Trophoblast cell (in vitro differentiated cells and primary cell): ENCODE data around the gene POLN.

Experiments
- DNase-seq, 2 donors: peaks; one replicate each; pipeline ENCODE4 v3.0.0-alpha.2; 2016
- H2AFZ ChIP-seq: 2 replicates; pipeline ENCODE4 v1.6.1; 2013; ENCODE audit warnings: low read length, moderate library complexity, mild to moderate bottlenecking; ENCODE audit not compliant: insufficient read depth, poor library complexity
- H2AK5ac ChIP-seq: 2 replicates; pipeline ENCODE4 v1.6.1; 2013; ENCODE audit warnings: mild to moderate bottlenecking, low read length
- H2BK120ac ChIP-seq: 2 replicates; pipeline ENCODE4 v1.6.1; 2013; ENCODE audit warnings: low read length, mild to moderate bottlenecking, moderate library complexity; ENCODE audit not compliant: insufficient read depth, poor library complexity
- H2BK12ac ChIP-seq: 2 replicates; pipeline ENCODE4 v1.6.1; 2013; ENCODE audit warnings: mild to moderate bottlenecking, low read length, moderate library complexity
- H2BK5ac ChIP-seq: 2 replicates; pipeline ENCODE4 v1.6.1; 2013; ENCODE audit warnings: low read length, low read depth, moderate library complexity, mild to moderate bottlenecking; ENCODE audit not compliant: poor library complexity
- H3K14ac ChIP-seq: 2 replicates; pipeline ENCODE4 v1.6.1; 2013; ENCODE audit warnings: mild to moderate bottlenecking, low read length
- H3K18ac ChIP-seq: 2 replicates; pipeline ENCODE4 v1.6.1; 2013; ENCODE audit warnings: mild to moderate bottlenecking, low read length
- H3K23ac ChIP-seq: 2 replicates; pipeline ENCODE4 v1.6.1; 2013; ENCODE audit warnings: low read length
- H3K27ac ChIP-seq: 2 replicates; pipeline ENCODE4 v1.5.1; 2013; ENCODE audit warnings: low read depth, mild to moderate bottlenecking, inconsistent platforms, low read length, moderate library complexity
- H3K27me3 ChIP-seq: 2 replicates; pipeline ENCODE4 v1.6.1; 2013; ENCODE audit warnings: inconsistent platforms, mild to moderate bottlenecking, low read length, moderate library complexity; ENCODE audit not compliant: insufficient read depth
- H3K36me3 ChIP-seq, 2 experiments: 1 replicate in 1 of 2; 2 replicates in 1 of 2; pipeline ENCODE4 v1.6.1; 2013; ENCODE audit warnings: low read length in 2 of 2, mild to moderate bottlenecking in 2 of 2, moderate library complexity in 1 of 2; ENCODE audit not compliant: insufficient read depth in 2 of 2, control insufficient read depth in 1 of 2
- H3K4ac ChIP-seq: 2 replicates; pipeline ENCODE4 v1.6.1; 2013; ENCODE audit warnings: low read depth, mild to moderate bottlenecking, low read length, moderate library complexity
- H3K4me1 ChIP-seq, 2 experiments: 1 replicate in 1 of 2; 2 replicates in 1 of 2; pipeline ENCODE4 v1.6.1; 2013; ENCODE audit warnings: low read length in 2 of 2, mild to moderate bottlenecking in 2 of 2, moderate library complexity in 1 of 2; ENCODE audit not compliant: insufficient read depth in 2 of 2, control insufficient read depth in 1 of 2
- H3K4me2 ChIP-seq: 2 replicates; pipeline ENCODE4 v1.6.1; 2013; ENCODE audit warnings: inconsistent platforms, mild to moderate bottlenecking, low read length, moderate library complexity
- H3K4me3 ChIP-seq: 2 replicates; pipeline ENCODE4 v1.5.1; 2013; ENCODE audit warnings: mild to moderate bottlenecking, low read depth, low read length, inconsistent platforms
- H3K79me1 ChIP-seq: one replicate; pipeline ENCODE4 v1.6.1; 2013; ENCODE audit warnings: low read length
- H3K79me2 ChIP-seq: 2 replicates; pipeline ENCODE4 v1.6.1; 2013; ENCODE audit warnings: low read length, mild to moderate bottlenecking; ENCODE audit not compliant: control insufficient read depth, insufficient read depth, poor library complexity
- H3K9ac ChIP-seq: 2 replicates; pipeline ENCODE4 v1.6.1; 2013; ENCODE audit warnings: mild to moderate bottlenecking, low read length
- H3K9me3 ChIP-seq: 2 replicates; pipeline ENCODE4 v1.6.1; 2013; ENCODE audit warnings: low read depth, mild to moderate bottlenecking, control low read depth, inconsistent platforms, low read length; ENCODE audit not compliant: insufficient read depth
- H4K12ac ChIP-seq: 2 replicates; pipeline ENCODE4 v1.6.1; 2013; ENCODE audit warnings: low read depth, mild to moderate bottlenecking, low read length, moderate library complexity
- H4K8ac ChIP-seq: 2 replicates; pipeline ENCODE4 v1.6.1; 2013; ENCODE audit warnings: low read depth, mild to moderate bottlenecking, low read length, moderate library complexity
- H4K91ac ChIP-seq: one replicate; pipeline ENCODE4 v1.6.1; 2013; ENCODE audit warnings: low read depth, mild to moderate bottlenecking, low read length, moderate library complexity
- WGBS: extraction: QIAGEN DNeasy Blood & Tissue Kit; methylation state at CpG from one replicate; pipeline ENCODE4 v1.1.7; 2013; ENCODE audit warnings: missing lambda C conversion rate; ENCODE audit not compliant: insufficient read length, insufficient coverage; ENCODE audit errors: extremely low coverage; 5-methylcytosine and 5-hydroxymethylcytosine counted together

The POLN gene

GRCh38 chr4:2095236-2096072 is 146.5 kb downstream of the POLN start:
- WGBS: no CpG with 5 or more reads among the region's 16 CpGs
- Histone ChIP-seq H3K27ac (peak overlapping the region; percentile 29), H2AK5ac (no peak overlapping the region), H3K23ac (no peak overlapping the region), H2BK5ac (no peak overlapping the region), H4K8ac (no peak overlapping the region), H4K91ac (no peak overlapping the region), H4K12ac (no peak overlapping the region), H2BK120ac (no peak overlapping the region), H2BK12ac (no peak overlapping the region), H3K4ac (no peak overlapping the region), H3K9ac (no peak overlapping the region), H3K36me3 (no peaks in the 10 kb centered on the region), H3K9me3 (peaks cover 2% of the 10 kb centered on the region), H3K18ac (no peak overlapping the region), H3K4me2 (no peak overlapping the region), H2AFZ (no peak overlapping the region), H3K4me1 (peaks cover 12 to 13% of the 10 kb centered on the region in 2 experiments), H3K27me3 (no peaks in the 10 kb centered on the region), H3K14ac (no peak overlapping the region), H3K4me3 (no peak overlapping the region), H3K79me1 (peaks cover 2% of the 10 kb centered on the region), H3K79me2 (no peaks in the 10 kb centered on the region)
- no peak for DNase-seq

DNA sequence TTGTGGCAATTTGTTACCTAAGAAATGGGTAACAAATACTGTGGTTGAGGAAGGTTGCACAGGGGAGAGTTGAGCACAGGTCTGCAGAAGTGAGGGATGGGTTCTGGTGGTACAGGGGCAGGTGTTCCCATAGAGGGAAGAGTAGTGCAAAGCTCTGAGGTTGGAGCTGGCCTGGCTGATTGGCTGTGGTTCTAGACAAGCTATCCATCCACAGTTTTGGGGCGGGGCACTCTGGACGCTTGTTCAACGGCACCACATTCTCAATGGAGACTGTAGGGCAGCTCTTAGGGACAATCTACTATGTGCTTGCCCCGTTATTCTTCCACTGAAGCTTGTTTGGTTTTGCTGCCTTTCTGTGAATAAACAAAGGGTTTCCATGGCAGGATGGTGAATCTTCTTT is 147.4 kb downstream of the POLN start:
- no peak overlapping the region for H2AK5ac ChIP-seq
- no peak overlapping the region for H4K8ac ChIP-seq
- no peak overlapping the region for H3K18ac ChIP-seq
- peaks cover 2% of the 10 kb centered on the region for H3K9me3 ChIP-seq
- no peak overlapping the region for H3K27ac ChIP-seq
- no peak overlapping the region for H4K12ac ChIP-seq
- no peak overlapping the region for H2AFZ ChIP-seq
- no peak overlapping the region for H3K14ac ChIP-seq
- H2BK120ac ChIP-seq: no peak overlapping the region
- no peak overlapping the region for H3K4me3 ChIP-seq
- no peak overlapping the region for H3K9ac ChIP-seq
- no peak overlapping the region for H4K91ac ChIP-seq
- H3K23ac ChIP-seq: no peak overlapping the region
- no peak overlapping the region for H2BK5ac ChIP-seq
- H3K79me1 ChIP-seq: peaks cover 2% of the 10 kb centered on the region
- WGBS: no CpG with 5 or more reads among the region's 4 CpGs
- DNase-seq: no peak
- no peak overlapping the region for H3K4ac ChIP-seq
- no peaks in the 10 kb centered on the region for H3K36me3 ChIP-seq
- no peak overlapping the region for H2BK12ac ChIP-seq
- H3K4me1 ChIP-seq: peaks cover 12 to 13% of the 10 kb centered on the region in 2 experiments
- no peaks in the 10 kb centered on the region for H3K27me3 ChIP-seq
- H3K4me2 ChIP-seq: no peak overlapping the region
- H3K79me2 ChIP-seq: no peaks in the 10 kb centered on the region

GRCh38 chr4:2093265-2093664 is 148.7 kb downstream of the POLN start:
- Histone ChIP-seq H3K9me3 (peaks cover 2% of the 10 kb centered on the region), H3K14ac (no peak overlapping the region), H3K27me3 (no peaks in the 10 kb centered on the region), H3K36me3 (no peaks in the 10 kb centered on the region), H3K4me1 (peaks cover 12 to 13% of the 10 kb centered on the region in 2 experiments), H2AFZ (no peak overlapping the region), H3K79me1 (peaks cover 2% of the 10 kb centered on the region), H4K8ac (no peak overlapping the region), H3K9ac (no peak overlapping the region), H3K27ac (no peak overlapping the region), H3K79me2 (no peaks in the 10 kb centered on the region), H2BK5ac (no peak overlapping the region), H3K18ac (no peak overlapping the region), H3K4me3 (no peak overlapping the region), H4K91ac (no peak overlapping the region), H3K4me2 (no peak overlapping the region), H3K23ac (no peak overlapping the region), H2BK120ac (no peak overlapping the region), H3K4ac (no peak overlapping the region), H2AK5ac (no peak overlapping the region), H2BK12ac (no peak overlapping the region), H4K12ac (no peak overlapping the region)
- DNase-seq: no peak
- WGBS: no CpG with 5 or more reads among the region's 6 CpGs

GRCh38 chr4:2092669-2093053 is 149.3 kb downstream of the POLN start:
- H2BK12ac ChIP-seq: no peak overlapping the region
- H2AK5ac ChIP-seq: no peak overlapping the region
- no peak overlapping the region for H2BK5ac ChIP-seq
- H2AFZ ChIP-seq: no peak overlapping the region
- no peak overlapping the region for H3K23ac ChIP-seq
- no peak overlapping the region for H3K4ac ChIP-seq
- WGBS: no CpG with 5 or more reads among the region's 6 CpGs
- no peak overlapping the region for H3K14ac ChIP-seq
- peaks cover 2% of the 10 kb centered on the region for H3K9me3 ChIP-seq
- H3K18ac ChIP-seq: no peak overlapping the region
- no peak overlapping the region for H4K12ac ChIP-seq
- no peak overlapping the region for H3K4me3 ChIP-seq
- no peak overlapping the region for H3K27ac ChIP-seq
- no peak overlapping the region for H2BK120ac ChIP-seq
- no peaks in the 10 kb centered on the region for H3K27me3 ChIP-seq
- H3K9ac ChIP-seq: no peak overlapping the region
- H3K4me2 ChIP-seq: no peak overlapping the region
- peaks cover 12 to 13% of the 10 kb centered on the region in 2 experiments for H3K4me1 ChIP-seq
- peaks cover 2% of the 10 kb centered on the region for H3K79me1 ChIP-seq
- H4K91ac ChIP-seq: no peak overlapping the region
- H3K36me3 ChIP-seq: no peaks in the 10 kb centered on the region
- H3K79me2 ChIP-seq: no peaks in the 10 kb centered on the region
- H4K8ac ChIP-seq: no peak overlapping the region
- peak; percentile 93 to 96 for DNase-seq
